H1 (cell line): ENCODE data around the gene INTS1. TPM values are rescaled to one million over a fixed set of nuclear protein-coding genes. Genes with fewer than 3 reads are reported as not detected.

ENCODE experiments used
- CTCF ChIA-PET: fragments of 300-600 bp; sonication (Branson Sonifier 250); formaldehyde crosslinking; loops from one replicate; lab custom pipeline; 2021; ENCODE audit not compliant: partially characterized antibody; lab: Charles Lee
- POLR2A ChIA-PET: fragments of 300-600 bp; sonication (Branson Sonifier 250); formaldehyde crosslinking; loops from one replicate; lab custom pipeline; 2021; ENCODE audit warnings: inconsistent platforms; ENCODE audit not compliant: partially characterized antibody; lab: Charles Lee
- DNase-seq, 2 experiments: peaks; one replicate each; pipeline versions ENCODE4 v3.0.0 to v3.0.0-alpha.2; 2010 to 2022; ENCODE audit warnings: low spot score in 2 of 2, low read depth in 1 of 2, mixed read lengths in 1 of 2
- FAIRE-seq: peaks from 2 replicates; lab custom pipeline; 2011; peaks lifted over from hg19 to GRCh38; lab: Jason Lieb, UNC
- H2AFZ ChIP-seq: 2 replicates; pipeline ENCODE4 v1.8.1; 2012; ENCODE audit warnings: low read length, inconsistent platforms
- H2AK5ac ChIP-seq: 2 replicates; pipeline ENCODE4 v1.6.1; 2013; ENCODE audit warnings: low read depth, low read length
- H2BK120ac ChIP-seq: replicated peaks from 2 replicates; pipeline ENCODE3; 2013; ENCODE audit warnings: low read depth, low read length, inconsistent platforms
- H2BK12ac ChIP-seq: 2 replicates; pipeline ENCODE4 v1.6.1; 2013; ENCODE audit warnings: low read depth, low read length
- H2BK15ac ChIP-seq: 2 replicates; pipeline ENCODE4 v1.6.1; 2013; ENCODE audit warnings: low read length
- H2BK20ac ChIP-seq: 2 replicates; pipeline ENCODE4 v1.6.1; 2013; ENCODE audit warnings: low read length
- H2BK5ac ChIP-seq: 2 replicates; pipeline ENCODE4 v1.6.1; 2013; ENCODE audit warnings: low read depth, low read length
- H3K14ac ChIP-seq: 2 replicates; pipeline ENCODE4 v1.6.1; 2013; ENCODE audit warnings: inconsistent platforms; ENCODE audit not compliant: insufficient read length
- H3K18ac ChIP-seq: 2 replicates; pipeline ENCODE4 v1.6.1; 2013; ENCODE audit warnings: low read length; ENCODE audit errors: extremely low read depth
- H3K23ac ChIP-seq: 2 replicates; pipeline ENCODE4 v1.6.1; 2013; ENCODE audit warnings: inconsistent platforms; ENCODE audit not compliant: insufficient read length
- H3K23me2 ChIP-seq: 2 replicates; pipeline ENCODE4 v1.6.1; 2013; ENCODE audit warnings: low read depth, low read length
- H3K27ac ChIP-seq: 2 replicates; pipeline ENCODE4 v1.6.1; 2011; ENCODE audit warnings: low read depth, low read length, inconsistent platforms
- H3K27me3 ChIP-seq, 4 experiments: replicated peaks in 1 of 4; 1 replicate in 1 of 4; 2 replicates in 3 of 4; pipeline versions ENCODE4 v1.6.1 to v1.8.1; 2011 to 2013; ENCODE audit warnings: low read length in 3 of 4, mild to moderate bottlenecking in 3 of 4, inconsistent platforms in 2 of 4, mixed read lengths in 2 of 4, moderate library complexity in 1 of 4; ENCODE audit not compliant: control insufficient read depth in 3 of 4, insufficient read depth in 3 of 4; ENCODE audit errors: extremely low read depth in 1 of 4
- H3K36me3 ChIP-seq, 4 experiments: 2 replicates each; pipeline versions ENCODE4 v1.6.1 to v1.8.1; 2011 to 2013; ENCODE audit warnings: mild to moderate bottlenecking in 4 of 4, low read length in 3 of 4, moderate library complexity in 2 of 4, control low read depth in 1 of 4, inconsistent platforms in 1 of 4; ENCODE audit not compliant: insufficient read depth in 4 of 4, control insufficient read depth in 2 of 4
- H3K4ac ChIP-seq: replicated peaks from 2 replicates; pipeline ENCODE3; 2013; ENCODE audit warnings: low read length, low read depth, mixed read lengths, inconsistent platforms; ENCODE audit not compliant: insufficient read length
- H3K4me1 ChIP-seq, 4 experiments: replicated peaks in 1 of 4; 1 replicate in 1 of 4; 2 replicates in 3 of 4; pipeline versions ENCODE4 v1.6.1 to v1.8.1; 2011 to 2013; ENCODE audit warnings: low read length in 3 of 4, inconsistent platforms in 2 of 4, mixed read lengths in 1 of 4; ENCODE audit not compliant: insufficient read depth in 4 of 4, control insufficient read depth in 3 of 4
- H3K4me2 ChIP-seq, 2 experiments: 2 replicates each; pipeline versions ENCODE4 v1.6.1 to v1.8.1; 2011 to 2013; ENCODE audit warnings: low read depth in 2 of 2, low read length in 2 of 2, control low read depth in 1 of 2, inconsistent platforms in 1 of 2, mild to moderate bottlenecking in 1 of 2; ENCODE audit not compliant: insufficient read depth in 1 of 2
- H3K4me3 ChIP-seq, 4 experiments: fragments of 200-600, 300-600 bp in 1 of 4; sonication (generic), shearing (Covaris generic), sonication (Bioruptor Twin) in 1 of 4; 2 replicates each; pipeline versions ENCODE4 v1.5.1 to v1.8.1; 2011 to 2016; ENCODE audit warnings: low read length in 4 of 4, low read depth in 3 of 4, control low read depth in 2 of 4, inconsistent platforms in 2 of 4, mild to moderate bottlenecking in 2 of 4, mixed read lengths in 1 of 4, moderate library complexity in 1 of 4; ENCODE audit not compliant: insufficient read depth in 2 of 4; ENCODE audit errors: extremely low read depth in 1 of 4
- H3K56ac ChIP-seq: replicated peaks from 2 replicates; pipeline ENCODE3; 2013; ENCODE audit warnings: low read depth, mild to moderate bottlenecking, mixed read lengths, low read length, inconsistent platforms; ENCODE audit not compliant: insufficient read length
- H3K79me1 ChIP-seq: 2 replicates; pipeline ENCODE4 v1.6.1; 2013; ENCODE audit warnings: low read depth, low read length, control low read depth
- H3K79me2 ChIP-seq, 2 experiments: 2 replicates each; pipeline versions ENCODE4 v1.6.1 to v1.8.1; 2012 to 2013; ENCODE audit warnings: low read length in 2 of 2, mild to moderate bottlenecking in 2 of 2, inconsistent platforms in 1 of 2; ENCODE audit not compliant: insufficient read depth in 2 of 2, control insufficient read depth in 1 of 2
- H3K9ac ChIP-seq, 4 experiments: replicated peaks in 1 of 4; 1 replicate in 1 of 4; 2 replicates in 3 of 4; pipeline versions ENCODE4 v1.6.1 to v1.8.1; 2011 to 2013; ENCODE audit warnings: low read depth in 3 of 4, low read length in 3 of 4, control low read depth in 2 of 4, mild to moderate bottlenecking in 2 of 4, moderate library complexity in 2 of 4, inconsistent platforms in 1 of 4; ENCODE audit errors: extremely low read depth in 1 of 4
- H3K9me3 ChIP-seq, 2 experiments: 2 replicates each; pipeline versions ENCODE4 v1.6.1 to v1.8.1; 2012 to 2013; ENCODE audit warnings: mild to moderate bottlenecking in 2 of 2, moderate library complexity in 2 of 2, control low read depth in 1 of 2, inconsistent platforms in 1 of 2, low read depth in 1 of 2, low read length in 1 of 2, mixed read lengths in 1 of 2; ENCODE audit not compliant: insufficient read depth in 2 of 2
- H4K20me1 ChIP-seq, 2 experiments: replicated peaks in 1 of 2; 2 replicates each; pipeline versions ENCODE3 to v1.8.1; 2011 to 2013; ENCODE audit warnings: inconsistent platforms in 2 of 2, low read length in 2 of 2, mild to moderate bottlenecking in 1 of 2; ENCODE audit not compliant: insufficient read depth in 2 of 2, control insufficient read depth in 1 of 2
- H4K5ac ChIP-seq: 2 replicates; pipeline ENCODE4 v1.6.1; 2013; ENCODE audit warnings: low read length, low read depth, mixed read lengths, inconsistent platforms; ENCODE audit not compliant: insufficient read length
- H4K8ac ChIP-seq: 2 replicates; pipeline ENCODE4 v1.8.0; 2013; ENCODE audit warnings: mild to moderate bottlenecking, moderate library complexity, low read length, inconsistent platforms; ENCODE audit not compliant: insufficient read depth; ENCODE audit errors: extremely low read depth
- H4K91ac ChIP-seq: replicated peaks from 2 replicates; pipeline ENCODE3; 2013; ENCODE audit warnings: low read length, mixed read lengths, inconsistent platforms; ENCODE audit not compliant: insufficient read length
- CHD1 ChIP-seq: IDR thresholded peaks from 2 replicates; pipeline ENCODE4 v1.6.1; 2012; ENCODE audit warnings: low read depth, low read length, improper control_type of control experiment
- CTCF ChIP-seq, 3 experiments: IDR thresholded peaks; 1 replicate in 2 of 3; 2 replicates in 1 of 3; pipeline versions ENCODE4 v1.5.1 to v1.6.1; 2011; ENCODE audit warnings: low read length in 3 of 3, mild to moderate bottlenecking in 3 of 3, inconsistent platforms in 2 of 3, low read depth in 1 of 3, moderate library complexity in 1 of 3; ENCODE audit not compliant: insufficient read depth in 1 of 3; ENCODE audit errors: control extremely low read depth in 1 of 3
- GTF2F1 ChIP-seq: IDR thresholded peaks from 2 replicates; pipeline ENCODE4 v1.6.1; 2012; ENCODE audit warnings: low read depth, low read length, improper control_type of control experiment, borderline replicate concordance
- KDM5A ChIP-seq: fragments of 200-600 bp; IDR thresholded peaks from 2 replicates; pipeline ENCODE4 v1.7.1; 2012; ENCODE audit warnings: mild to moderate bottlenecking, low read length, inconsistent platforms, mixed read lengths
- RNF2 ChIP-seq: fragments of 200-900, 300-1000 bp; sonication (generic); IDR thresholded peaks from 2 replicates; pipeline ENCODE4 v1.7.1; 2016; ENCODE audit warnings: borderline replicate concordance, low read depth, mild to moderate bottlenecking, antibody characterized with exemption, low read length; ENCODE audit not compliant: poor library complexity, severe bottlenecking; ENCODE audit errors: missing control alignments
- SP2 ChIP-seq: IDR thresholded peaks from 2 replicates; pipeline ENCODE4 v1.6.1; 2012; ENCODE audit warnings: mild to moderate bottlenecking, low read length, inconsistent platforms
- TAF7 ChIP-seq: optimal IDR thresholded peaks from 2 replicates; pipeline ENCODE3; 2011; ENCODE audit warnings: low read depth, mild to moderate bottlenecking, inconsistent platforms, low read length, moderate library complexity, borderline replicate concordance
- USF2 ChIP-seq: IDR thresholded peaks from 2 replicates; pipeline ENCODE4 v1.6.1; 2011; ENCODE audit warnings: low read length, improper control_type of control experiment
- WGBS, 2 experiments: shearing (Covaris generic) in 1 of 2; methylation state at CpG; one replicate each; pipeline versions ENCODE4 v1.1.6 to v1.1.7; 2013 to 2015; ENCODE audit warnings: low lambda C conversion rate in 2 of 2, mixed read lengths in 2 of 2, inconsistent platforms in 1 of 2, low coverage in 1 of 2, missing lambda C conversion rate in 1 of 2; ENCODE audit not compliant: insufficient replicate concordance in 2 of 2, insufficient coverage in 1 of 2, insufficient read length in 1 of 2; ENCODE audit errors: extremely low coverage in 1 of 2, missing lambda C conversion rate in 1 of 2; 5-methylcytosine and 5-hydroxymethylcytosine counted together
- polyA plus RNA-seq, 7 experiments: library from polyadenylated mRNA; depleted of rRNA in 3 of 7; stranded (reverse) in 5 of 7; unstranded in 2 of 7; fragments of >200 nt in 5 of 7; fragments of 200-250 nt in 2 of 7; gene quantifications; 1 replicate in 5 of 7; 2 replicates in 1 of 7; 4 replicates in 1 of 7; pipeline versions ENCODE4 v1.2.1 to v1.2.3, GENCODE V29; 2011 to 2013; ENCODE audit warnings: missing spikeins in 2 of 7, mixed read lengths in 2 of 7
- total RNA-seq: library from RNA; stranded (reverse); fragmentation: NEBNext Ultra II Directional; extraction: Animal tissue kit (Norgen Biotek cat#: 25700); gene quantifications from 2 replicates; pipeline ENCODE4 v1.2.1, GENCODE V29; 2021

INTS1 gene
- total and polyA plus RNA-seq, 2 of the 8 experiments (the other 6 are each of a cell fraction or from before 2014, with no cell fraction given) = 76.9 to 104 TPM

- H4K8ac ChIP-seq = no peak overlapping the region
- H3K4me2 ChIP-seq = no peak overlapping the region
- no peak overlapping the region for H2AFZ ChIP-seq
- H3K79me2 ChIP-seq = no peaks in the 10 kb centered on the region
- H3K79me1 ChIP-seq = no peaks in the 10 kb centered on the region; the same call in 1 of the 2 replicates
- no peak overlapping the region for H2BK15ac ChIP-seq
- H3K9me3 ChIP-seq = no peaks in the 10 kb centered on the region
- H2BK120ac ChIP-seq = no peak overlapping the region
- H3K27me3 ChIP-seq = no peaks in the 10 kb centered on the region
- H4K20me1 ChIP-seq = peaks cover 0 to 21% of the 10 kb centered on the region in 2 experiments
- H3K36me3 ChIP-seq = peaks cover 11 to 77% (median 33%) of the 10 kb centered on the region in 4 experiments; a peak in 7 of 8 replicates
- H3K56ac ChIP-seq = no peak overlapping the region
- no peak overlapping the region for H3K27ac ChIP-seq
- CTCF ChIA-PET = no interaction called here
- no peak overlapping the region for H2BK20ac ChIP-seq
- FAIRE-seq = no peak
- H2BK5ac ChIP-seq = no peak overlapping the region
- no peaks in the 10 kb centered on the region for H3K23me2 ChIP-seq
- H3K18ac ChIP-seq = no peak overlapping the region
- H3K4me1 ChIP-seq = no peaks in the 10 kb centered on the region; a peak in 1 of 7 replicates
- no peak for DNase-seq
- no peak overlapping the region for H3K23ac ChIP-seq
- no peak overlapping the region for H3K14ac ChIP-seq
- POLR2A ChIA-PET = interaction anchor here (1.0 to 7.4 kb wide), 3 partner anchors 10 to 18 kb away, joined by 4 to 43 read pairs (median 11); no protein-coding TSS in a partner anchor
- H4K91ac ChIP-seq = no peak overlapping the region
- H3K9ac ChIP-seq = no peak overlapping the region
- H4K5ac ChIP-seq = no peak overlapping the region
- no peak overlapping the region for H3K4me3 ChIP-seq
- H2BK12ac ChIP-seq = no peak overlapping the region
- no peak overlapping the region for H3K4ac ChIP-seq
- whole genome bisulfite sequencing, 2 experiments = 93% methylated on average over 15 of the region's 24 CpGs; no CpG with 5 or more reads in 1 of the 2 experiments
- no peak overlapping the region for H2AK5ac ChIP-seq
- TF ChIP-seq USF2 = no peak
- TF ChIP-seq TAF7 = no peak
- TF ChIP-seq CTCF (IDR thresholded peaks at IDR 0.05; ENCODE audit: control extremely low read depth in 1 of 3, insufficient read depth in 1 of 3, low read depth in 1 of 3, low read length in 3 of 3) = no peak
- TF ChIP-seq CHD1 = no peak
- TF ChIP-seq SP2 = no peak
- no peak for TF ChIP-seq KDM5A
- no peak for TF ChIP-seq GTF2F1
- TF ChIP-seq RNF2 = no peak
Measured at GRCh38 chr7:1479287-1479686, 24.9 kb downstream of the INTS1 start.
